SK-MEL-5 (cell line): ENCODE results near the gene WDR43. TPM values are rescaled to one million over a fixed set of nuclear protein-coding genes. Genes with fewer than 3 reads are reported as not detected.

ENCODE experiments used
- DNase-seq: peaks from one replicate; pipeline ENCODE4 v3.0.0-alpha.2; 2016; ENCODE audit warnings: low read depth, low spot score
- in situ Hi-C: cut with HindIII; loops from 2 replicates; pipeline ENCODE4 v1.10.0; 2016; ENCODE audit warnings: low sequenced_read_pairs, high pct_unique_total_duplicates, low pct_unique_long_range_greater_than_20kb
- total RNA-seq: library from RNA; depleted of rRNA; stranded (reverse); fragments of >200 nt; shearing (Covaris generic); gene quantifications from 2 replicates; pipeline ENCODE4 v1.2.3, GENCODE V29; 2014

The WDR43 gene
- total RNA-seq, 1 experiment from 2014 or later = 233 TPM

GRCh38 chr2:28904802-28905457, 10.5 kb downstream of the WDR43 start:
- in situ Hi-C loops = no loop called here
- peak; percentile 80 for DNase-seq

- in situ Hi-C loops = no loop called here
Measured at GRCh38 chr2:28905533-28905932, 11.1 kb downstream of the WDR43 start.

GRCh38 chr2:28906376-28906775, 11.9 kb downstream of the WDR43 start:
- in situ Hi-C loops = no loop called here
- DNase-seq = no peak

More at GRCh38 chr2:28905533-28905932, 11.1 kb downstream of the WDR43 start:
- no peak for DNase-seq

DNA sequence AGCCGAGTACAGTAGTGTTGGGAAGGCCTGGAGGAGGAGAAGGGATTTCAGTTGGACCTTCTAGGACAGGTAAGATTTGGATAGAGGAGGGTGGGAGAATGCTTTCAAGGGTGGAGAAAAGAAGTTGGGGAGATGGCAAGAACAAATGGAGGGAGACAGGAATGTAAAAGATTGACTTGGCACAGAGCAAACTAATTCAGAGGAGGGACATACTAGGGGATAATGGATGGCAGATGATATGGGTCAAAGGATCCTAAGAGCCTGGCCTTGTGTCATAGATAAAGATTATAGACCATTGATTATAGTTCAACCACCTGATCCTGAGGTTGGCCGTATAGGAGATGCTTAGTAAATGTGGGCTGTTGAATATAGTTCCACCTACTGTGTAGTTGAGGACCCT, 12.4 kb downstream of the WDR43 start:
- in situ Hi-C loops = no loop called here
- DNase-seq = no peak

DNA sequence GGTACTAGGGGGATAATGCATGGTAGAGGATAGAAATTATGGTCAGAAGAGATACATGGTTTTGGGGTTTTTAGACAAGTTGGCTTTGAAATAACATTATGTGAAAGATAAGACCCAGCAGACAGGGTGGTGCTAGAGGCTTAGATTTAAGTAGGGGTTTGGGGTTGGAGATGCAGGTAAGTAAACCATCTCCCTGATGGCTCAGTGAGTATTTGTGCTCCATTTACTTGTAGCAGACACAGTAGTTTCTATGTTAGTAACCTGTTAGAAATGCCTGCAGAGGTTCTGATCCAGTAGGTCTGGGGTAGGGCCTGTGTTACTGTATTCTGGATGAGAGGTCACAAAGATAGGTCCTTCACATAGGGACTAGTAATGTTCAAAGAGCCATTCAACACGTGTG, 13.7 kb downstream of the WDR43 start:
- in situ Hi-C loops = no loop called here
- no peak for DNase-seq

DNA sequence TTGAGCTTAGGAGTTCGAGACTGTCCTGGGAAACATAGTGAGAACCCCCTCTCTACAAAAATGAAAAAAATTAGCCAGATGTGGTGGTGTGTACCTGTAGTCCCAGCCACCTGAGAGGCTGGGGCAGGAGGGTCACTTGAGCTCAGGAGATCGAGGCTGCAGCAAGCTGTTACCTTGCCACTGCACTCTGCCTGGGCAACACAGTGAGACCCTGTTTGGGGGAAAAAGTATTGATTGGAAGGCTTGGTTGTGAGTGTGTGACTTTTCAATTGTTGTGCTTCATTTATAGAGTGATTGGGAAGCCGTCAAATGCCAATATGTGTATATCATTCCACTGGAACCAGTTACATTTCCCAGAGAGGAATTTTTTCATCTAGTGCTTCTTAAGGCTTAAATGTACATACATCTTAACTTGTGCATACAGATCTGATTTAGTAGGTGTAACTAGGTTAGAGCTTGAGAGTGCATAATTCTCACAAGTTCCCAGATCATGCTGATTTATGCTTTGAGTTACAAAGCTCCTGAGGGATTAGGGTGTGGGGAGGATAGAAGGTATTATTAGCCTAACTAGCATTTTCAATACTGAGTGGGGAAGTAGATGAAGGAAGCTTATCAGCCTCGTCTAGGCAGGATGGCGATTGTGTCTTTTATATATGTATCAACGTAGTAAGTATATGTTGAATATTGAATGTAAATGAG, 15.3 kb downstream of the WDR43 start:
- in situ Hi-C loops = no loop called here
- DNase-seq = no peak

GRCh38 chr2:28915939-28916338, 21.5 kb downstream of the WDR43 start:
- no peak for DNase-seq
- in situ Hi-C loops = no loop called here

GRCh38 chr2:28926847-28927246, 32.4 kb downstream of the WDR43 start:
- in situ Hi-C loops = no loop called here
- no peak for DNase-seq

DNA sequence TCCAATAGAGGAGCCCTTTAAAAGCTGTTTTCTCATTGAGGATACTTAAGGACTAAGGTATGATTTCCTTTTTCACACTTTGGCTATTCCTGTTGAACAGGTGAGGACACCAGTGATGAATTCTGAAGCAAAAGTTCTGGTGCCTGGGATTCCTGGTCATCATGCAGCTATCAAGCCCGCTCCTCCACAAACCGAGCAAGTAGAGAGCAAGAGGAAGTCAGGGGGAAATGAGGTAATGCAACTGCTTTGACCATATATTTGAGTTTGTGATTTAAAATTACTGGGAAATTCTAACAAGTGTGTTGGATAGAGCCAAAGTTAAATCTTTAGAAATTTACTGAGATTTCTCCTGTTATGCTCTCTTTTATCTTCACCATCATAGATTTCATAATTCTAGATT, 33.0 kb downstream of the WDR43 start:
- DNase-seq = no peak
- in situ Hi-C loops = no loop called here

- in situ Hi-C loops = no loop called here
- DNase-seq = no peak
Measured at GRCh38 chr2:28927878-28928277, 33.4 kb downstream of the WDR43 start.

DNA sequence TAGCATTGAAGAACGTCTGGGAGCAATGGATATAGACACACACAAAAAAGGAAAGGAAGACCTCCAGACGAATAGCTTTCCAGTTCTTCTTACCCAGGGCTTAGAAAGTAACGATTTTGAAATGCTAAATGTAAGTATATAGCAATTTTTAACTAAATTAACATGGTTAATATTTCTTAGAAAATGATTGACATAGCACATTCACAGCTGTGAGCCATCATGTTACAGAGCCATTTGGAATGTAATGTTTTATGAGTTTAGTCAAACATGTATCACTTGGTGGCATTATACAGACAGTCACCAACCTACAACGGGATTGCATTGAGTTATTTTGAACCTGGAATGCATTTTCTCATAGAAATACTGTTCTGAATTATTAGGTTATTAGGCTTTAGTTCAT, 35.1 kb downstream of the WDR43 start:
- no peak for DNase-seq
- in situ Hi-C loops = no loop called here

- DNase-seq = no peak
- in situ Hi-C loops = no loop called here
Measured at GRCh38 chr2:28930205-28930604, 35.7 kb downstream of the WDR43 start.

DNA sequence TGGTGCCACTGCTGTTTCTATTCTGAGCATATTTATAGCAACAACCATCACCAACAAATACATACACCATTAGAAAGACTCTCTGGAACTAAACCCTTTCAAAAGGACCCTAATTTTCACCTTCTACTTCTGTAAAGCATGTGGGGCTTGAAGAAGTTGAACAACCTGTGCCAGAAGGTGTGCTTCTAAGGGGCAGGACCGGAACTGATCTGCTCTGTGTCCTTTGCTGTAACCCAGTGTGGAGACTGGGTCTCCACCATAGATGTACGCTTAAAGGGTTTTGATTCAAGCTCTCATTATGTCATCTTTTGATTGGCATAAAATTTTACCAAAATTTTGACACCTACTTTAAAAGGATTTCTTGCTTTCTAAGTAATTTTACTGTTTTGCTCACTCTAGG, 40.3 kb downstream of the WDR43 start:
- in situ Hi-C loops = no loop called here
- DNase-seq = no peak

DNA sequence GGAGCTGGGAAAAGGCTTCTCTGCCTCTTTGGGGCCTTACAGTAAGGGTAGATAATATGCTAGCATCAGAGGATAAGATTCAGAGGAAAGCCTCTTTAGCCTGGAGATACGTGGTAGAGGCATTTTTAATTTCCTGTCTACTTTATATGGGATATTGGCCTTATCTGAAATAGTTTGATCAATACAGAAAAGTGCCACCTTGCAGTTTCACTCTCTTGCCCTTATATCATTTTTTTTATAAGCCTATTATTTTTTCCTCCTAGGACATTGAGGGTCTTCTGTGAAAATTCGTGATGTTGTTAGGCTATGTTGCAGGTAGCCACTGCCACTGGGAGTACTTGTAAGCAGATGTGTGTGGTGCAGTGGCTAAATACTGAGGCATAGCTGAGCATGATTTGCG, 46.5 kb downstream of the WDR43 start:
- in situ Hi-C loops = no loop called here
- no peak for DNase-seq

- in situ Hi-C loops = no loop called here
Measured at GRCh38 chr2:28944535-28945248, 50.2 kb downstream of the WDR43 start.

DNA sequence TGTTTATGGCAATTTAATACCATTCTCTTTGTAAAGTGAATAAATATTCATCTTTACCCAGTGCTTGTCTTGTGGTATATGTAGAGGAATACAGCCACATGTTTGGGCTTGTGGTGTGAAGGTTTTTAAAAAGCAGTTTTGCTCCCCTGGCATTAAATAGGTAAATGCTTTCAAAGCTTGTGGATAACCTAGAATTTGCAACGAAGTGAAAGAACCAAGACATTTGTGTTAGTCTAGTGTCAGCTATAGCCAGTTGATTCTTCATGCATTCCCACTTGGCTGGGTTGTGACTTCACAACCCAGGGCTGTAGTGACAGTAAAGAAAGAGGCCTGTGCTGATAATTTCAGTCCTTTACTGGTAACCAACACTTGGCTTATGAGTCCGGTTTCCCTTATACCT, 53.7 kb downstream of the WDR43 start:
- no peak for DNase-seq
- in situ Hi-C loops = no loop called here

More at GRCh38 chr2:28944535-28945248, 50.2 kb downstream of the WDR43 start:
- DNase-seq = no peak

DNA sequence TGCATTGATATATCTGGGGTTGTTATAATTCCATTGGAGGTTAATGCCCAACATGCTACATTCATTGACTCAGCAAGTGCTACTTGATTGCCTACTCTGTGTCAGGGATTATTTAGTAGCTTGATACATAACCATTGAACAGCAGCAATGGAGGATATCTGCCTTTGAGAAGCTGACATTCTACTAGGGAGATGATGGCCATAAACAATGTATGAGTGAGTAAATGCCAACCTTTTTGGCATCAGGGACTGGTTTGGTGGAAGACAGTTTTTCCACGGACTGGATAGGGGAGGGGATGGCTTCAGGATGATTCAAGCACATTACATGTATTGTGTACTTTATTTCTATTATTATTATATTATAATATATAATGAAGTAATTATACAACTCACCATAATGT, 54.7 kb downstream of the WDR43 start:
- no peak for DNase-seq
- in situ Hi-C loops = no loop called here

- in situ Hi-C loops = loop anchor here (10.0 kb wide), 1 partner anchor 245 kb away; no protein-coding TSS in a partner anchor
- peak; percentile 24 for DNase-seq
Measured at GRCh38 chr2:28949617-28950305, 55.3 kb downstream of the WDR43 start.
